ENCODE measurements around the gene GALNT12.

DNA sequence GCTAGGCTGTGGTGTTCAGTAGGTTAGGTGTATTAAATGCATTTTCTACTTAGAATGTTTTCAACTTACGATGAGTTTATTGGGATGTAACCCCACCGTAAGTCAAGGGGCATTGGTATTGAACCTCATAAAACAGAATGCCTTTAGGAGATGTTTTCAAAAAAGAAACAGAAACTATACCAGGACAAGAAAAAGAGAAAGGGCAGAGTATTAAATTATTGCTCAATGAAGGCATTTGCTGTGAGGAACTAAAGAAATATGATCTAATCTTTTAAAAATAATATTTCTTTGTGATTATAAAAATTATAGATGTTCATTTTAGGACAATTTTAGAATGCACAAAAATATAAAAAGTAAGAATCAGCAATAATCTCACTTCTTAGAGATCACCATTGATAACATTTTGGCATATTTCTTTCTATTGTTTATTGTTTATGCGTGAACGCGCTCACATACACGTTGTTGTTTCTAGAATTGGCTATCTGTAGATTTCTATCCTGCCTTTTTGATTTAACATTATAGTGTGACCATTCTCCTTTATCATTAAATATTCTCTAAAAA, 8.0 kb downstream of the GALNT12 start:
- no peak for TF ChIP-seq POLR2A (IDR thresholded peaks at IDR 0.05)
- TF ChIP-seq, protein P1, sequence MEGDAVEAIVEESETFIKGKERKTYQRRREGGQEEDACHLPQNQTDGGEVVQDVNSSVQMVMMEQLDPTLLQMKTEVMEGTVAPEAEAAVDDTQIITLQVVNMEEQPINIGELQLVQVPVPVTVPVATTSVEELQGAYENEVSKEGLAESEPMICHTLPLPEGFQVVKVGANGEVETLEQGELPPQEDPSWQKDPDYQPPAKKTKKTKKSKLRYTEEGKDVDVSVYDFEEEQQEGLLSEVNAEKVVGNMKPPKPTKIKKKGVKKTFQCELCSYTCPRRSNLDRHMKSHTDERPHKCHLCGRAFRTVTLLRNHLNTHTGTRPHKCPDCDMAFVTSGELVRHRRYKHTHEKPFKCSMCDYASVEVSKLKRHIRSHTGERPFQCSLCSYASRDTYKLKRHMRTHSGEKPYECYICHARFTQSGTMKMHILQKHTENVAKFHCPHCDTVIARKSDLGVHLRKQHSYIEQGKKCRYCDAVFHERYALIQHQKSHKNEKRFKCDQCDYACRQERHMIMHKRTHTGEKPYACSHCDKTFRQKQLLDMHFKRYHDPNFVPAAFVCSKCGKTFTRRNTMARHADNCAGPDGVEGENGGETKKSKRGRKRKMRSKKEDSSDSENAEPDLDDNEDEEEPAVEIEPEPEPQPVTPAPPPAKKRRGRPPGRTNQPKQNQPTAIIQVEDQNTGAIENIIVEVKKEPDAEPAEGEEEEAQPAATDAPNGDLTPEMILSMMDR (IDR thresholded peaks at IDR 0.05): no peak

Data from esophagus squamous epithelium (tissue), 4 donors.